ENCODE measurements around the gene GPHN.

GPHN gene

DNA sequence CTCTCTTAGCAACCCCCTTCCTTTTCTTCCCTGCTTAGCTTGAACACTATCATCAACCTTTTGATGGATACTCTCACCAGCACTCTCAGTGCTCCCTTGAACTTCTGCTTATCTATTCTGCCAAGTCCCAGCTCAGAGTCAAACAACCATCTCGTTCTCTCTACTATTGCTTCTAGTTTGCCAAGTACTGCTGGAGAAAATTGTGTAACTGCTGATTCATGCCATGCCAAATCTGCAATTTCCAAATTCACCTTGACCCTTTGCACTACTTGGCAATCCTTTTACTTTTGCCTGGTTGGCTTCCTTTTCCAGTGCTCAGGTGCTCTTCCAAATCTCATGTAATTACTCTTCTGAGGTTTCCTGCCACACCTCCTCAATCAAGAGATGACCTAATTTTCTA lies 24.6 kb upstream of the GPHN start:
- peaks cover 10% of the 10 kb centered on the region; the same call in 1 of the 2 replicates for H3K4me1 ChIP-seq
- no peak overlapping the region for H3K4me3 ChIP-seq
- H3K27me3 ChIP-seq, result no peaks in the 10 kb centered on the region
- H4K20me1 ChIP-seq, result no peaks in the 10 kb centered on the region
- no peaks in the 10 kb centered on the region for H3K36me3 ChIP-seq
- H3K9me3 ChIP-seq, result no peaks in the 10 kb centered on the region
- H3K4me2 ChIP-seq, result no peak overlapping the region
- no peak for TF ChIP-seq Cebpa-rat (IDR thresholded peaks at IDR 0.05)
- no peak overlapping the region for H3K9ac ChIP-seq
- H3K27ac ChIP-seq, result no peak overlapping the region

DNA sequence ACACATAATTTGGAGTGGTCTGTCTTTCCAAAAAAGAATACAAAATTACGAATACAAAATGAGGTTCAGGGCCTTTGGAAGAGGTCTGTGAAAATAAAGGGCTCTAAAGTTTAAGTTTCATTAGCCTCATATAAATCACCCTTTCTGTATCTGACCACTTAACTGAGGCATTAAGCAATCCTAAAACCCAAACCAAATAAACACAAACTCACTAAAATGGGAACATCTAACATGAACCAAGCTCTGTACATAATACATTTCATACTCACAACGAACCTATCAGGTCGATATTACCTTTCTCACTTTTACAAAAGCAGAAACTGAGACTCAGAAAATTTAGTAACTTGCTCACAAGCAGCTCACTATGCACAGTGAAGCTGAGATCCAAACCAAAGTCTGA lies 22.9 kb upstream of the GPHN start:
- peaks cover 10% of the 10 kb centered on the region; the same call in 1 of the 2 replicates for H3K4me1 ChIP-seq
- no peaks in the 10 kb centered on the region for H3K9me3 ChIP-seq
- no peaks in the 10 kb centered on the region for H3K36me3 ChIP-seq
- no peak for TF ChIP-seq Cebpa-rat (IDR thresholded peaks at IDR 0.05)
- no peak overlapping the region for H3K4me3 ChIP-seq
- no peaks in the 10 kb centered on the region for H4K20me1 ChIP-seq
- no peak overlapping the region for H3K9ac ChIP-seq
- no peak overlapping the region for H3K27ac ChIP-seq
- H3K27me3 ChIP-seq, result no peaks in the 10 kb centered on the region
- no peak overlapping the region for H3K4me2 ChIP-seq

DNA sequence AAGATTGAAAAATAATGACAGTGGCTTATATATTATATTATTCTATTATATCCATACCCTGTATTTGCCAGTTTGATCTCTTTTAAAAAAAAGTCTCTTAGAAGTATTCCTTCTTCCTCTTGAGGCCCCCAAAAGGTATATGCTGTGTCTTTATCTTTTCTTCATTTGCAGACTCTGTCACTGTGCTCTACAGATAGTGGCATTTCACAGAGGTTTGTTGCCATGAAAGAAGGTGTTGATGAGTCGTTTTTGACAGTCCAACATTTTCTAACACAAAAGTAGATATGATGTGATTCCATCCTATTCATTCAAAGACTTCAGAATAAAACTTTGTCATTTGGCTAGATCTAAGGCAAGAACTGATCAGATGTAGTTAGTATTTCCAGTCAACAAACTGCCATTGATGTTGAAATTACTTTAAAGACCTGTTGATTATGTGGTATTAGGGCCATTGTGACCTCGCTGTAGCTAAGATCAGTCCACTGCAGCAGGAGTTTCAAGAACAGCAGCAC lies 22.0 kb upstream of the GPHN start, which contains the start of gene CCDC196:
Gene CCDC196 (plus strand): TSS at position 462 of the 512 bp plus-strand sequence. CDS start 132 bp downstream, outside the sequence.
- no peak within 1 kb of the TSS for H3K27ac ChIP-seq
- no peaks in the 10 kb centered on the region for H4K20me1 ChIP-seq
- no peak within 1 kb of the TSS for H3K9ac ChIP-seq
- no peaks in the 10 kb centered on the region for H3K27me3 ChIP-seq
- H3K9me3 ChIP-seq, result no peaks in the 10 kb centered on the region
- no peaks in the 10 kb centered on the region for H3K36me3 ChIP-seq
- peaks cover 10% of the 10 kb centered on the region; the same call in 1 of the 2 replicates for H3K4me1 ChIP-seq
- H3K4me3 ChIP-seq, result no peak within 1 kb of the TSS
- TF ChIP-seq Cebpa-rat (IDR thresholded peaks at IDR 0.05), result no peak
- H3K4me2 ChIP-seq, result no peak within 1 kb of the TSS

DNA sequence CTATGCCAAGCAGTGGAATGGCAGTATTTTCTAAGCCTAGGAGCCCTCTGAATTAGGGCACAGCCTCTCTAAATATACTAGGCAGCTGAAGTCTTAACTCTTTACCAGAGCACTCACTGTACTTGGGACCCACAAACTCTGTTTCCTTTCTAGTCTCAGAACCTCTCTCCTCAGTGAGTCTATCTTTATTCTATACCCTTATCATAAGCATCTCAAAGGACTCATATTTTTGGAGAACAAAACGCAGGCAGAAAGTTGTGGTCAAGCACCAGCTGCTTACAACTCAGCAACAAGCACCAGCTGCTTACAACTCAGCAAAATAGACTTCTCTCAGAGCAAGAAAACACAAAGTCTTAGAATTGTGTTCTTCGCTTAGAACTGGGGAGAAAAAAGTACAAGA lies 20.8 kb upstream of the GPHN start:
- peaks cover 10% of the 10 kb centered on the region; the same call in 1 of the 2 replicates for H3K4me1 ChIP-seq
- H4K20me1 ChIP-seq, result no peaks in the 10 kb centered on the region
- H3K4me3 ChIP-seq, result no peak overlapping the region
- H3K9me3 ChIP-seq, result no peaks in the 10 kb centered on the region
- no peak for TF ChIP-seq Cebpa-rat (IDR thresholded peaks at IDR 0.05)
- no peak overlapping the region for H3K27ac ChIP-seq
- H3K36me3 ChIP-seq, result no peaks in the 10 kb centered on the region
- no peak overlapping the region for H3K4me2 ChIP-seq
- H3K27me3 ChIP-seq, result no peaks in the 10 kb centered on the region
- no peak overlapping the region for H3K9ac ChIP-seq

DNA sequence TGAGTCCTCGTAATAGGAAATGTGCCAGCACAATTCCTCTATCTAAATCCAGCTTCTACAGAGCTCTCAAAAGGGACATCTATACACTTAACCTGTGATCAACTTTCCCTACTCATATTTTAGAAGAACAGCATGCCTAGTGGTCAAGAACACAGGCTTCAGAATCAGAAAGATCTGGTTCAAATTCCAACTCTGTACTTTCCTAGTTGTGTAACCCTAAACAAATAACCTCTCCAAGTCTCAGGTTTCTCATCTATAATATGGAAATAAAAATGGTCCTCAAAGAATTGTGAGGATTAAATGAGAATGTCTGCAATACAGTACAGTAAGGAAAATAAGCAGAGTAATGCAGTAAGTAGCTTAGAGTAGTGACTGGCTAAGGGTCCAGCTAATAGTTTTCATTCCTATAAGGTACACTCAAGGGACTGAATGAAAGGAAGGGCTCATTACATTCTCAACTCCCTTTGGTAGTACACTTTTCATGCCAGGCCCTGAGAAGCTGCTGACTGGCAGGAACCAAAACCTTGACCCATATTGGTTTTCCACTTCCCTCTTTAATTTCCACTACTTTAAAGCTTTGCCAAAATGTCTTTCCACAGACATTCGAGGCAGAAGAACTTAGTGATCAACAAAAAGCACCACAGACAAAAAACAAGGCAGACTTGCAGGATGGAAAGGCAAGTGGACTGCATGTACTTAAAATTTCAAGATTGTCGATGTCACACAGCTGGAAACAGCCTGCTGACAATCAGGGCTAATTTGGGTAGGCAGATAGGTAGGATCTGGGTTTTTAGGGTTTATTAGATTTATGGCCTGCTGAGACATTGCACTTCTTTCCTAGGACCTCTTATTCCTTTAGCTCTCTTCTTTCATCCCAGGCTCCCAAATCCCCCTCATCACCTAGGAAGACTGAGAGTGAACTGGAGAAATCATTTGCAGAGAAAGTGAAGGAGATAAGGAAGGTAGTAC lies 17.5 kb upstream of the GPHN start:
- H3K9me3 ChIP-seq, result no peaks in the 10 kb centered on the region
- no peak for TF ChIP-seq Cebpa-rat (IDR thresholded peaks at IDR 0.05)
- H4K20me1 ChIP-seq, result no peaks in the 10 kb centered on the region
- no peaks in the 10 kb centered on the region for H3K36me3 ChIP-seq
- H3K9ac ChIP-seq, result no peak overlapping the region
- peaks cover 10% of the 10 kb centered on the region; the same call in 1 of the 2 replicates for H3K4me1 ChIP-seq
- no peak overlapping the region for H3K27ac ChIP-seq
- no peak overlapping the region for H3K4me3 ChIP-seq
- no peaks in the 10 kb centered on the region for H3K27me3 ChIP-seq
- no peak overlapping the region for H3K4me2 ChIP-seq

DNA sequence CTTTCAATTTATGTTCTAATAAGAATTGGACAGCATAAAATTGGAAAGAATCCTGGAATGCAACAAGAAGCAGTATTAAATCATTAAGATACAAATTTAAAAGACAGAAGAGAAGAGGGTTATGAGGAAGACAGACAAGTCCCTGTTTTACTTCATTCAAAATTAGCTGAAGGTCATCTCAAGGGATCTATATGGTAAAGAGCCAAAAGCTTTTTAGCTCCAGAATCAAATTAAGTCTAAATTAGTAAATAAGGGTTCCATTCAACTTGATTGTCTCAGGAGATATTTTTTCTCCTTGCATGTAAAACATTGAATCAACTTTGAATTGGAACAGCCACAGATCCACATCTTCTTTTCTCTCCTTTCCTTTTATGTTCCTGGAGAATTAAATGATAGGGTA lies 14.2 kb upstream of the GPHN start:
- Histone ChIP-seq H4K20me1 (no peaks in the 10 kb centered on the region), H3K9me3 (no peaks in the 10 kb centered on the region), H3K4me3 (no peak overlapping the region), H3K4me1 (peaks cover 13% of the 10 kb centered on the region), H3K9ac (no peak overlapping the region), H3K4me2 (no peak overlapping the region), H3K27me3 (no peaks in the 10 kb centered on the region), H3K36me3 (no peaks in the 10 kb centered on the region), H3K27ac (no peak overlapping the region)
- TF ChIP-seq Cebpa-rat (IDR thresholded peaks at IDR 0.05), result no peak

DNA sequence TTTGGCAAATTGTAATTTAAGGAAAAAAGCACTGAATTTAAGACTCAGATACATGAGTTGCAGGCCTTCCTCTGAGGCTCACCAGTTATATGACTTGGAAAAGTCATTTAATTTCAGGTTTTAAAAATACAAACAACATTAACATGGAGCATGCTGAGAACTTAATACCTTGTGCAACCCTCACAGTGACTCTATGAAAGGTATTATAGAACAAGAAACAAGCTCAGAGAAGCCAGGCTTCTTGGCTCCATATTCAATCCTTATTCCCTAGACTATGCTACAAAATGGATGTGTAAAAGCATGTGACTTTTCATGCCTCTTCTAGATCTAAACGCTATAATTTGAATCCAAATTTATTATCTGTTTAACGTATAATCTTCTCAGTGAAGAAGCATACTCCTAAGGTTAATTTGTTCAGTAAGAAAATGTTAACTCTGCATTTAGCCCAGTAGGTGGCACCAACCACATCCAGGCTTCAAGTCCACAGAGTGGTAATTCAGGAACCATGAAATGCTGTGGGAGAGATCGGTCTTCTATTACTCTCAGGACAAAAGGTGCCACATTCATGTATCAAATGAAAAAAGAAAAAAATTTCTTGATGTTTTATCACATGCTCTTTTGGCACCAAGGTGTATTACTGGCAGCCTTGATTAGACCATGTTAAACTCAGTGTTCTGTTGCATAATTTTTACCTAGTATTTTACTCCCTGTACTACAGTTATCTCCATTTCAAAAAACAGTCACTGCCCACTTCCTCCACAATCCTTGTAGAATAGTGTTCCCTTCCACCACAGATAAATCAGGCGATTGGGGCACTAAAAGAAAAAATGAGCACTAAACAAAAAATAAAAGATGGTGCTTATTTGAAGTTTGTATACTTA lies 12.5 kb upstream of the GPHN start:
- TF ChIP-seq Cebpa-rat (IDR thresholded peaks at IDR 0.05), result no peak
- Histone ChIP-seq H3K36me3 (no peaks in the 10 kb centered on the region), H4K20me1 (no peaks in the 10 kb centered on the region), H3K4me3 (no peak overlapping the region), H3K4me2 (no peak overlapping the region), H3K9ac (no peak overlapping the region), H3K9me3 (no peaks in the 10 kb centered on the region), H3K4me1 (peaks cover 13% of the 10 kb centered on the region), H3K27ac (no peak overlapping the region), H3K27me3 (no peaks in the 10 kb centered on the region)

DNA sequence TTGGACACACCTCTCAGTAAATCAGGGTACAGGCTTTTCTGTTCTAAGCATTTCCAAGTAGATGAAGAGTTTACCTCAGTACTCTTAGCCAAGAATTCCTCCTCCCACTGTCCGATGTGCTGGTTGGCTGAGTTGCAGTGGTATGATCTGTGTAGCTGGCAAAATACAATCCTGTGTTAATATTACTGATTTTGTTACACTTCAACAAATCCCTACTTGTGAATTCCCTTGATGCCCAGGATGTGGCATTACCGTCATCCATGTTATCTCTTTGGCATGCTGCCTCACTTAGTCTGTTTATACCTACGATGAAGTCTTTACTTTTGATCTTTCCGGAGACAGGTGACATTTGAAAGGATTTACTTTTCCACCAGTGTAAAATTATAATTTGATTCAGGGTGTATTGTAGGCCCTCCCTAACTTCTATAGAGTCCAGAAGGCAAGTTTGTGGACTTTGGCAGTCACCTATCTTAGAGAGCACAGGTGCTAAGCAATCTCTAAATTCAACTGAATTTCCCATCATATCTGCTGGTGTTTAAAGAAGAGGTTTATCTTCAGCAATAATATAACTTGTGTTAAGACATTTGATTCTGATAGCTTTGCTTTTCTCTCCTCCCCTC lies 11.6 kb upstream of the GPHN start:
- H3K36me3 ChIP-seq, result no peaks in the 10 kb centered on the region
- no peak for TF ChIP-seq Cebpa-rat (IDR thresholded peaks at IDR 0.05)
- H3K27ac ChIP-seq, result no peak overlapping the region
- H3K9me3 ChIP-seq, result no peaks in the 10 kb centered on the region
- no peaks in the 10 kb centered on the region for H3K27me3 ChIP-seq
- H3K4me3 ChIP-seq, result no peak overlapping the region
- H3K9ac ChIP-seq, result no peak overlapping the region
- H3K4me2 ChIP-seq, result peak overlapping the region; percentile 45
- no peaks in the 10 kb centered on the region for H4K20me1 ChIP-seq
- H3K4me1 ChIP-seq, result peaks cover 13% of the 10 kb centered on the region

DNA sequence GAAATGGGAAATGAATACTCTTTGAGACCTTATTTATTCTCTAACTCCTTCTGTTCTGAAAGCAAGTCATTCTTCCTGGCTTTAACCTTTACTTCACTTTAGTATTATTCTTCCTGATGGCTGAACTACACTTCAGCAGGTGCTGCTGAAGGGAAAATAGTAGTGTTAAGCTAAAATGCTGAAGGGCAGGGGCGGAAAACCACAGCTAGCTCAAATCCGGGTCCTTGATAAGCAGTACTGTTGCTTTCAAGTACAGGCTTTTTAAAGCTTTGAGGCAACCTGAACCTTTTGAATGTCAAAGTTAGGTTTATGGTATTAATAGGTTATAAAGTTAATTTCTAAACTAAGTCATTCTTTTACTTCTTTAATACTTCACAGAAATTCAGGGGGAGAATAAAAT lies 11.0 kb upstream of the GPHN start:
- Histone ChIP-seq H3K4me3 (no peak overlapping the region), H3K36me3 (no peaks in the 10 kb centered on the region), H3K27me3 (no peaks in the 10 kb centered on the region), H3K9ac (no peak overlapping the region), H3K4me1 (peaks cover 13% of the 10 kb centered on the region), H3K9me3 (no peaks in the 10 kb centered on the region), H4K20me1 (no peaks in the 10 kb centered on the region), H3K4me2 (peak overlapping the region; percentile 45), H3K27ac (no peak overlapping the region)
- no peak for TF ChIP-seq Cebpa-rat (IDR thresholded peaks at IDR 0.05)
